Embryonic facial prominence (tissue), 1 donor: Measurements from ENCODE around the gene ZNG1E.
"Not testable (repeated sequence)": the region's sequence is repeated elsewhere in the genome, so short reads cannot be mapped to it uniquely, and the experiment has no call there.

ENCODE experiments used
- DNase-seq: peaks from one replicate; pipeline ENCODE4 v3.0.0-alpha.2; 2016; ENCODE audit errors: extremely low spot score

Gene ZNG1E

DNA sequence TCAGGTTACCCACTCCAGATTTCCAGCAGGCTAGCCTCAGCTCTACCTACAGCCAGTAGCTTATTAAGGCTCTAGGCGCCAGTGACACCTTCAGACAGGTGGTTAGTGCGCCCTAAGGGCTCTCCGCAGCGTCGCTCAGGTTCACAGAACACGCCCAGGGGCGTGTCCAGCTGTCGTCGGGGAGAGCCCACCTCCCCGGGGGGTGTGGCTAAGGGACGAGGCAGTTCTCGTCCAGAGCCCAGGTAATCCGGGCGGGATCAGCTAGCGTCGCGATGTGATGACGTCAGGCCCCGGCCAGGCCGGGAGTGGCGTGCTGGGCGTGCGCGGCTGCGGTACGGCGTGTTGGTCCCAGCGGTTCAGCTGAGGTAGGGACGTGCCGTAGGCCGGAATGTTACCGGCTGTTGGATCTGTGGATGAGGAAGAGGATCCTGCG lies at the start of gene ZNG1E:
Gene ZNG1E, plus strand, starts transcription at position 340 of the 433 bp plus-strand sequence. Its CDS starts 49 bp downstream, at position 389.
- DNase-seq, result not testable (repeated sequence)

DNA sequence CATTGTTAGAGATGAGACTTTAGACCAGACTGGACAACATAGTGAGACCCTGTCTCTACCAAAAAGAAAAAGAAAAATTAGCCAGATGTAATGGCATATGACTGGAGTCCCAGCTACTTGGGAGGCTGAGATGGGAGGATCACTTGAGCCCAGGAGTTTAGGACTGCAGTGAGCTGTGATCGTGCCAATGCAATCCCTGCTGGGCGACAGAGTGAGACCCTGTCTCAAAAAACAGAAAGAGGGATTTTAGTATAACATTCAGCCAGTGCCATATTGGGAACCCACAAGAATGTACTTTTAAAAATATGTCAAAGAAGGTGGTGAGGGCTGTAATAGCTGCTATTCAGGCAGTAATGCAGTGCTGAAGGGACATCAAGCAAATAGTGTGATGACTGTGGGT lies 2.1 kb upstream of the ZNG1E start:
- not testable (repeated sequence) for DNase-seq

DNA sequence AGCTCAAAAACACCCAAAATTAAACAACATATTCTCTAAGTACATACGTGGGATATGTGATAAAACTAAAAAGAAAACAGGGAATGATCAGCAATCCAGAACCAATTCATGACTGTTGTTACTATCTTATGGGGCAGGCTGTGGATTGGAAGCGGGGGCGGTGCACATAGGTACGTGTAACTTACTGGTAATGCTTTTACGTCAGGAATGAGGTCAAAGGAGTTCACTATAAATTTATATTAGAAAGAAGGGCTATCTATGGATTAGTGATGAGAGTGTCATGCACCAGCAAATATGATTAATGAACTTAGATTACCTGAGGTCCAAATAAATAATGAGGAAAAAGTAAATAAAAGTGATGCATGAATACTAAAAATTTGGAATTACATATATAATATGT lies 710 bp upstream of the ZNG1E start:
- DNase-seq, result not testable (repeated sequence)

DNA sequence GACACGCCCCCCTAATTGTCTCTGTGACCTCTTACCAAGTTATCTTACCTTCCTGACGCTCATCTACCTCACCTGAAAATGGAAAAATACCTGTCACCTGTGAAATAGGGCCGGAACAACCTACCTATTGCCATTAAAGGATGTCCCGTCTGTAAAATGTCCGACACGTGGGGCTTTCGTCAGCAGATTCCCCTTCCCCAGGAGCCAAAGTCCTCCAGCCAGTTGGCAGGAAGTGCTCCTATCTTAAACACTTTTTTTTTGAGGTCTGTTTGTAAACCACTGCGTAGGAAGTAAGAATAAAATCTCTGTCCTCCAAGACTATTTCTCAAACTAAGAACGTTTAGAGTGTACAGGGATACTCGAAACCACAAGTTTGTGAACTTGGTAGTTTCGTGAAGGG lies 661 bp downstream of the ZNG1E start:
- not testable (repeated sequence) for DNase-seq

DNA sequence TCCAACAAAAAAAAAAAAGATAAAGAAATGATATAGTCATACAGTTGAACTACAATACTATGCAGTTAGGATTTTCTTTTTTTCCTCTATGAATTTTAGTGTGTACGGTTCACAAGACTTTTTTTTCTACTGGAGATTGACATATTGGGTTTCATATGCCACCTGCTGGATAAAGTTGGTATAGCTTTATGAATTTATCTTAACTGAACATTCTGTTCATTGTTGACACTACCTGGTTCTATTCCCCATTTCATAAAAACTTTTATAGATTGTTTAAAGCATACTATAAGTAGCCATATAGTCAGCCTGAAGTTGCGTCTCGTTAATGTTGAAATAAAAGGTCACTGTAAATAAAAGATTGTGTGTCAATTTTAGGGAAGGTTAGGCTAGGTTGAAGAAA lies 2.8 kb downstream of the ZNG1E start:
- DNase-seq, result not testable (repeated sequence)

DNA sequence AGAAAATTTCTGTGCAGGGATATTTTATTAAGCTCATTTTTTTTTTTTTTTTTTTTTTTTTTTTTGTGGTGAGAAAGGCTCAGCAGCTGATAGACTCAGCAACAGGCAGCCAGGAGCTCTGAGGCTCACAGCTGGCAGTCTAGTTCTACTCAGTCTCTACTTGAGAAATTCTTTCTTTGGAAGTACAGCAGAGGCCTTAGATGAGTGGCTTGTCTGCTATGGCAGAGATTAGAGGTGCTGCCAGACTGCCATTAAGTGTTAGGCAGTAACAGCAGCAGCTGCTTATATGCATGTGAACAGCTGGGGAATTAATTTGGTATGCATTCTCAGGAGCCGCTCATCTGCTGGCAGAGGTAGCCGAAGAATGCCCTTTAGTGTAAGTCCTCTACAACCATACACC lies 27.8 kb downstream of the ZNG1E start:
- DNase-seq, result not testable (repeated sequence)

DNA sequence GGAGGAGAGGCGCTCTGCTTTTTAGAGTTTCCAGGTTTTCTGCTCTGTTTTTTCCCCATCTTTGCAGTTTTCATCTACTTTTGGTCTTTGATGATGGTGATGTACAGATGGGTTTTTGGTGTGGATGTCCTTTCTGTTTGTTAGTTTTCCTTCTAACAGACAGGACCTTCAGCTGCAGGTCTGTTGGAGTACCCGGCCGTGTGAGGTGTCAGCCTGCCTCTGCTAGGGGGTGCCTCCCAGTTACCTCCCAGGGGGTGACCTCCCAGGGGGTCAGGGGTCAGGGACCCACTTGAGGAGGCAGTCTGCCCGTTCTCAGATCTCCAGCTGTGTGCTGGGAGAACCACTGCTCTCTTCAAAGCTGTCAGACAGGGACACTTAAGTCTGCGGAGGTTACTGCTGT lies 38.7 kb downstream of the ZNG1E start:
- not testable (repeated sequence) for DNase-seq

DNA sequence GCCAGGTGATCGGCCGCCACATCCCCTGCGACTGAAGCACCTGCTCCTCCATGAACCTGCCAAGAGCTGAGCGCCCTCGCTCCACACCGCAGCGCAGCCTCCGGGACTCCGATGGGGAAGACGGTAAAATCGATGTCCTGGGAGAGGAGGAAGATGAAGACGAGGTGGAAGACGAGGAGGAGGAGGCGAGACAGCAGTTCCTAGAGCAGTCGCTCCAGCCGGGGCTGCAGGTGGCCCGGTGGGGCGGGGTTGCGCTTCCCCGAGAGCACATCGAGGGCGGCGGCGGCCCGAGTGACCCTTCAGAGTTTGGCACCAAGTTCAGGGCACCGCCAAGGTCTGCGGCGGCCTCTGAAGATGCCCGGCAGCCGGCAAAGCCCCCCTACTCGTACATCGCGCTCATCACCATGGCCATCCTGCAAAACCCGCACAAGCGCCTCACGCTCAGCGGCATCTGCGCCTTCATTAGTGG lies 61.4 kb downstream of the ZNG1E start, which contains the start of gene FOXD4L4:
Gene FOXD4L4, plus strand, starts transcription at position 51 of the 469 bp plus-strand sequence. Its CDS starts 0 bp downstream, at position 51.
- not testable (repeated sequence) for DNase-seq

DNA sequence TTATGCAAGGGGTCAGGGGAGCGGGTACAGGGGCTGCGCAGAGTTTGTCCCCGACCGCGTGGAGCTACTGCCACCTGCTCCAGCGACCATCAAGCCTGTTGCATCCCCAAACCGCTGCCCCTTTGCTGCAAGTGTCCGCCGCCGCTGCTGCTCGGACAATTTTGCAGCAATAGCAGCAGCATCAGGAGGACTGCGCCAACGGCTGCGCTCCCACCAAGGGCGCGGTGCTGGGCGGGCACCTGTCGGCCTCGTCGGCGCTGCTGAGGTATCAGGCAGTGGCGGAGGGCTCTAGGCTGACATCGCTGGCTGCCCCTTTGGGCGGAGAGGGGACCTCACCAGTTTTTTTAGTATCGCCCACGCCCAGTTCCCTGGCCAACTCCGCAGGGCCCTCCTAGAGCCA lies 62.4 kb downstream of the ZNG1E start:
- DNase-seq, result not testable (repeated sequence)
